Ishikawa (cell line): ENCODE data around the gene CORO7.
A peak's percentile ranks its signal among the peaks of the same experiment; 100 is the strongest.

Source experiments
- CEBPB ChIP-seq: IDR thresholded peaks from 2 replicates; pipeline ENCODE4 v1.6.1; 2012
- CREB1 ChIP-seq: IDR thresholded peaks from 2 replicates; pipeline ENCODE4 v1.6.1; 2012; ENCODE audit warnings: low read depth
- EGR1 ChIP-seq: IDR thresholded peaks from 2 replicates; pipeline ENCODE4 v1.6.1; 2012
- EP300 ChIP-seq: IDR thresholded peaks from 2 replicates; pipeline ENCODE4 v1.6.1; 2012; ENCODE audit warnings: borderline replicate concordance
- FOXM1 ChIP-seq: IDR thresholded peaks from 2 replicates; pipeline ENCODE4 v1.6.1; 2012; ENCODE audit warnings: low read depth, borderline replicate concordance
- NFIC ChIP-seq: IDR thresholded peaks from 2 replicates; pipeline ENCODE4 v1.6.1; 2012
- RAD21 ChIP-seq: IDR thresholded peaks from 2 replicates; pipeline ENCODE4 v1.6.1; 2012; ENCODE audit warnings: low read depth
- TAF1 ChIP-seq: IDR thresholded peaks from 2 replicates; pipeline ENCODE4 v1.6.1; 2012; ENCODE audit warnings: low read depth, mild to moderate bottlenecking
- TCF12 ChIP-seq: IDR thresholded peaks from 2 replicates; pipeline ENCODE4 v1.6.1; 2012; ENCODE audit warnings: low read depth
- TEAD4 ChIP-seq: IDR thresholded peaks from 2 replicates; pipeline ENCODE4 v1.6.1; 2012
- YY1 ChIP-seq: IDR thresholded peaks from 2 replicates; pipeline ENCODE4 v1.6.1; 2012; ENCODE audit warnings: low read depth
- ZBTB7A ChIP-seq: IDR thresholded peaks from 2 replicates; pipeline ENCODE4 v1.6.1; 2012; ENCODE audit warnings: low read depth
- TF ChIP-seq, protein P1 (sequence below): IDR thresholded peaks from 2 replicates; pipeline ENCODE4 v1.6.1; 2012; ENCODE audit warnings: low read depth, mild to moderate bottlenecking
- TF ChIP-seq, protein P2 (sequence below): IDR thresholded peaks from 2 replicates; pipeline ENCODE4 v1.6.1; 2012
- TF ChIP-seq, protein P3 (sequence below): IDR thresholded peaks from 2 replicates; pipeline ENCODE4 v1.6.1; 2012

CORO7 gene

DNA sequence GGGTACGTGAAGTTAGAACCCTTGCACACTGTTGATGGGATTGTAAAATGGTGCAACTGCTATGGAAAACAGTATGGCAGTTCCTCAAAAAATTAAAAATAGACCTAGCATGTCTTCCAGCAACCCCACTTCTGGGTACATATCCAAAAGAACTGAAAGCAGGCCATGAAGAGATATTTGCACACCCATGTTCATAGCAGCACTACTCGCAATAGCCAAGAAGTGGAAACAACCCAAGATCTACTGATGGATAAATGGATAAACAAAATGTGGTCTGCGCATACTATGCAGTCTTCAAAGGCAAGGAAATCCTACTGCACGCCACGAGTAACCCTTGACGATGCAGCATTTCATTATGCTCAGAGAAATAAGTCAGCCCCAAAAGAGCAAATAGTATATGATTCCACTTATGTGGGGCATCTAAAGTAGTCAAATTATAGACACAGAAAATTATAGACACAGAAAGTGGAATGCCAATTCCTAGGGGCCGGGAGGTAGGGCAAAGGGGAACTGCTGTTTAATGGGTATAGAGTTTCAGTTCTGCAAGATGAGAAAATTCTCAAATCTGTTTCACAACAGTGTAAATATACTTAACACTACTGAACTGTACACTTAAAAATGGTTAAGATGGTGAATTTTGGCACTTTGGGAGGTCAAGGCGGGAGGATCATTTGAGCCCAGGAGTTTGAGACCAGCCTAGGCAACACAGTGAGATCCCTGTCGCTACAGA is 17.2 kb downstream of the CORO7 start:
- TF ChIP-seq, protein P1, sequence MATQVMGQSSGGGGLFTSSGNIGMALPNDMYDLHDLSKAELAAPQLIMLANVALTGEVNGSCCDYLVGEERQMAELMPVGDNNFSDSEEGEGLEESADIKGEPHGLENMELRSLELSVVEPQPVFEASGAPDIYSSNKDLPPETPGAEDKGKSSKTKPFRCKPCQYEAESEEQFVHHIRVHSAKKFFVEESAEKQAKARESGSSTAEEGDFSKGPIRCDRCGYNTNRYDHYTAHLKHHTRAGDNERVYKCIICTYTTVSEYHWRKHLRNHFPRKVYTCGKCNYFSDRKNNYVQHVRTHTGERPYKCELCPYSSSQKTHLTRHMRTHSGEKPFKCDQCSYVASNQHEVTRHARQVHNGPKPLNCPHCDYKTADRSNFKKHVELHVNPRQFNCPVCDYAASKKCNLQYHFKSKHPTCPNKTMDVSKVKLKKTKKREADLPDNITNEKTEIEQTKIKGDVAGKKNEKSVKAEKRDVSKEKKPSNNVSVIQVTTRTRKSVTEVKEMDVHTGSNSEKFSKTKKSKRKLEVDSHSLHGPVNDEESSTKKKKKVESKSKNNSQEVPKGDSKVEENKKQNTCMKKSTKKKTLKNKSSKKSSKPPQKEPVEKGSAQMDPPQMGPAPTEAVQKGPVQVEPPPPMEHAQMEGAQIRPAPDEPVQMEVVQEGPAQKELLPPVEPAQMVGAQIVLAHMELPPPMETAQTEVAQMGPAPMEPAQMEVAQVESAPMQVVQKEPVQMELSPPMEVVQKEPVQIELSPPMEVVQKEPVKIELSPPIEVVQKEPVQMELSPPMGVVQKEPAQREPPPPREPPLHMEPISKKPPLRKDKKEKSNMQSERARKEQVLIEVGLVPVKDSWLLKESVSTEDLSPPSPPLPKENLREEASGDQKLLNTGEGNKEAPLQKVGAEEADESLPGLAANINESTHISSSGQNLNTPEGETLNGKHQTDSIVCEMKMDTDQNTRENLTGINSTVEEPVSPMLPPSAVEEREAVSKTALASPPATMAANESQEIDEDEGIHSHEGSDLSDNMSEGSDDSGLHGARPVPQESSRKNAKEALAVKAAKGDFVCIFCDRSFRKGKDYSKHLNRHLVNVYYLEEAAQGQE = no peak
- TF ChIP-seq, protein P2, sequence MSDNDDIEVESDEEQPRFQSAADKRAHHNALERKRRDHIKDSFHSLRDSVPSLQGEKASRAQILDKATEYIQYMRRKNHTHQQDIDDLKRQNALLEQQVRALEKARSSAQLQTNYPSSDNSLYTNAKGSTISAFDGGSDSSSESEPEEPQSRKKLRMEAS = no peak
- TF ChIP-seq TCF12 = no peak
- no peak for TF ChIP-seq CREB1
- TF ChIP-seq YY1 = no peak
- no peak for TF ChIP-seq TAF1
- TF ChIP-seq EGR1 = no peak
- no peak for TF ChIP-seq TEAD4
- TF ChIP-seq FOXM1 = no peak
- TF ChIP-seq CEBPB = no peak
- TF ChIP-seq ZBTB7A = no peak

DNA sequence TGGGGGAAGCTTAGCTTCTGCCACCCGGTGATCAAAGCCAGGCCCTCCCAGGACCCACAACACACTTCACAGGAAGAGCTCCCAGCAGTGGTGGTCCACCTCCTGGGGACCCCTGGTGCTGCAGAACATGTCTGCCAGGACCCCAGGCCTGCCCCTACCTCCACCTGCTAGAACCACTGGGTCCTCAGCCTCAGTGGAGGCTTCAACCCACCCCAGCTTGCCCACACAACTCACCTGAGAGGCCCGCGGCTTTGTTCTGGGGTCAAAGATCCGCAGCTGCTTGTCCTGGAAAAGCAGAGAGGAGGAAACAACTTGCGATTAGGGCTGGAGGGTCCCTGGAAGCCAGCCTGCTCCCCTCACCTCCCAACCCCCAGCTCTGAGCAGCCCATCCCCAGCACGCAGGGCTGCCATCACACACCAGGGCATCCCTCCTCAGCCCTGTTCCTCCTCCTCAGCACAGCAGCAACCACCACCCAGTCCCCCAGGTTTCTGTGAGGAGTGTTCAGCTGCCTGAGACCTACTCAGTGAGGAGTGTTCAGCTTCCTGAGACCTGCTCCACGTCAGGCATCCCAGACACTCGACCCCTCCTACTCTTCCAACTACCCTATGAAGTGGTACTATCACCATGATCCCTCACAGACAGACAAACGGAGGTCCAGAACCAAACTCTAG is 21.2 kb downstream of the CORO7 start:
- TF ChIP-seq TEAD4 (no peak), NFIC (no peak), YY1 (no peak), TAF1 (no peak), CREB1 (no peak)
- TF ChIP-seq, protein P2 = no peak
- TF ChIP-seq, protein P1 = no peak

DNA sequence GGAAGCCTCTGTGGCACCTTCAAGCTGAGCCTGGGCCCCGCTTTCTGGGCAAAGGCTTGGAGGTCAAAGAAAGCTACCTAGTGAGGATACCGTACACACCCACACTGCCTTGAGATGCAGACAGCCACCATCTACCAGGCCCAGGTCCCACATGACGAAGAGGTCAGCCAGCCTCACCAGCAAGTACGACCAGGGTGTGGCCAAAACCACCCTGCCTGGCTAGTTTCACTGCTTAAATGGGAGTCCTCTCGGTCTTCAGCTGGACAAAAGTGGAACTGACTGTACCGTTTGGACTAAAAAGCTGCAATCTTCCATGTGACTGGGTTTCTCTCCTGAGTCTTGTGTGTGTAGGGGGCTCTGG is 23.2 kb downstream of the CORO7 start:
- TF ChIP-seq YY1 (no peak), EGR1 (no peak), ZBTB7A (no peak), NFIC (no peak), TAF1 (no peak), CEBPB (no peak), TEAD4 (no peak), RAD21 (no peak)
- TF ChIP-seq, protein P2 = peak; percentile 25; the same call in 1 of the 2 replicates

DNA sequence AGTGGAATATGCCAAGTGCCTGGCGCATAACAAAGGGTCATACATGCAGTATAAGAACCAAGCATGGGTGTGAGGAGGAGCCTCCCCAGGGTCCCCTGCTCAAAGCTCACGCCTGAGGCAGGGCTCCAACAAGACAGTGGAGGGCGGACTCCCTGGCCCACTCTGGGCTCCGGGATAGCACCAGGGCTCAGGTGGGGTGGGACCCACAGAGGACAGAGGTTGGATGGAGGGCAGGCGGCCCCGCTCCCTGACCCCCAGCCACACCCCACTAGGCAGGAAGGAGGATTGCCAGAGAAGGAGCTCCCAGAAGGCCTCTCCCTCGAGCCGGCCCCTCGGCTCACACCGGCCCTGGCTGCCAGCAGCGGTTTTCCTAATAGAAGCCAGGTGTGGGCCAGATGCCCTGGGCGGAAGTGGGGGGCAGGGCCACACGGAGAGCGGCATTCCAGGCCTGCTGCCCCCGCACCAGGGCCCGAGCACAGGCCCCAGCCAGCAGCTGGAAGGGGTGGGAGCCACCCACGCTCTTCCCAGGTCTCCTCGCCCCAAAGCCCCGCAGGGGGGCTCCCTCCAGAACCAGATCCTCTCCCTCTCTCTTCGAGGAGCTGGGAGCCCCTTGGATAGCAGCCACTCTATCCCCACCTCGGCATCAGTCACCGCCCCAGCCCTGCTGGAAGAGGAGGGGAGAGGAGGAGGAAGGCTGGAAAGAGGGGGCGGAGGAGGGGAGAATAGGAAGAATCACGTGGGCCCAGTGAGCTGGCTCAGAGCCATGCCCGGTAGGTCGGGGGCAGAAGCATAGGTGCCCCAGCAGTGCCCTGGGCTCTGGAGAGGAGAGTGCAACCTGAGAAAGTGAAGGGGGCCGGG is 23.8 kb downstream of the CORO7 start:
- TF ChIP-seq NFIC (peak; percentile 82), EP300 (peak; percentile 89), CREB1 (0 out of 2 replicates have a peak, but pooled peaks have one; percentile 9), YY1 (no peak), TCF12 (peak; percentile 98), FOXM1 (no peak), TAF1 (peak; percentile 44; the same call in 1 of the 2 replicates), ZBTB7A (peak; percentile 66), RAD21 (no peak), TEAD4 (peak; percentile 96), CEBPB (peak; percentile 12; the same call in 1 of the 2 replicates), EGR1 (peak; percentile 100)
- TF ChIP-seq, protein P3, sequence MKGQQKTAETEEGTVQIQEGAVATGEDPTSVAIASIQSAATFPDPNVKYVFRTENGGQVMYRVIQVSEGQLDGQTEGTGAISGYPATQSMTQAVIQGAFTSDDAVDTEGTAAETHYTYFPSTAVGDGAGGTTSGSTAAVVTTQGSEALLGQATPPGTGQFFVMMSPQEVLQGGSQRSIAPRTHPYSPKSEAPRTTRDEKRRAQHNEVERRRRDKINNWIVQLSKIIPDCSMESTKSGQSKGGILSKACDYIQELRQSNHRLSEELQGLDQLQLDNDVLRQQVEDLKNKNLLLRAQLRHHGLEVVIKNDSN = peak; percentile 91
- TF ChIP-seq, protein P1 = no peak
- TF ChIP-seq, protein P2 = peak; percentile 36
